Common myeloid progenitor, CD34-positive (primary cell): ENCODE data around the gene GOLIM4.

Experiments used
- CTCF ChIA-PET: fragments of 350-600 bp; sonication (Branson Sonifier 250); formaldehyde crosslinking; loops from one replicate; lab custom pipeline; 2021; ENCODE audit warnings: antibody characterized with exemption; lab: Charles Lee
- POLR2A ChIA-PET: fragments of 350-600 bp; sonication (Branson Sonifier 250); formaldehyde crosslinking; loops from one replicate; lab custom pipeline; 2021; ENCODE audit warnings: antibody characterized with exemption; lab: Charles Lee
- DNase-seq, 3 donors: peaks; one replicate each; pipeline versions ENCODE4 v3.0.0 to v3.0.0-alpha.2; 2013
- H3K27ac ChIP-seq, 2 experiments: 1 replicate in 1 of 2; 2 replicates in 1 of 2; pipeline ENCODE4 v1.7.0; 2013; ENCODE audit warnings: inconsistent platforms in 2 of 2, low read length in 2 of 2, mild to moderate bottlenecking in 2 of 2, low read depth in 1 of 2, moderate library complexity in 1 of 2; ENCODE audit not compliant: severe bottlenecking in 2 of 2, insufficient read depth in 1 of 2, poor library complexity in 1 of 2
- H3K27me3 ChIP-seq, 5 experiments: replicated peaks in 2 of 5; 1 replicate in 3 of 5; 2 replicates in 2 of 5; pipeline versions ENCODE4 v1.6.1 to v1.7.0; 2013; ENCODE audit warnings: low read length in 4 of 5, mild to moderate bottlenecking in 2 of 5, moderate library complexity in 2 of 5, inconsistent platforms in 1 of 5; ENCODE audit not compliant: insufficient read depth in 5 of 5, control insufficient read depth in 4 of 5
- H3K36me3 ChIP-seq, 4 experiments: 1 replicate in 2 of 4; 2 replicates in 2 of 4; pipeline versions ENCODE4 v1.6.1 to v1.7.0; 2013; ENCODE audit warnings: low read length in 3 of 4, control low read depth in 1 of 4, mild to moderate bottlenecking in 1 of 4; ENCODE audit not compliant: control insufficient read depth in 4 of 4, insufficient read depth in 4 of 4
- H3K4me1 ChIP-seq, 4 experiments: 1 replicate in 3 of 4; 2 replicates in 1 of 4; pipeline versions ENCODE4 v1.6.1 to v1.7.1; 2013; ENCODE audit warnings: low read length in 3 of 4, mild to moderate bottlenecking in 3 of 4, control low read depth in 1 of 4, inconsistent platforms in 1 of 4, moderate library complexity in 1 of 4; ENCODE audit not compliant: control insufficient read depth in 4 of 4, insufficient read depth in 4 of 4; ENCODE audit errors: control extremely low read depth in 1 of 4
- H3K4me3 ChIP-seq, 7 experiments: 1 replicate in 4 of 7; 2 replicates in 3 of 7; pipeline versions ENCODE4 v1.5.1 to v1.7.0; 2013; ENCODE audit warnings: mild to moderate bottlenecking in 7 of 7, low read length in 6 of 7, moderate library complexity in 6 of 7, inconsistent platforms in 2 of 7, low read depth in 2 of 7, control low read depth in 1 of 7; ENCODE audit not compliant: insufficient read depth in 4 of 7, control insufficient read depth in 1 of 7; ENCODE audit errors: extremely low read depth in 1 of 7
- H3K9me3 ChIP-seq, 5 experiments: 1 replicate in 4 of 5; 2 replicates in 1 of 5; pipeline versions ENCODE4 v1.6.1 to v1.7.1; 2013; ENCODE audit warnings: low read length in 4 of 5, mild to moderate bottlenecking in 2 of 5, inconsistent platforms in 1 of 5, low read depth in 1 of 5, moderate library complexity in 1 of 5; ENCODE audit not compliant: control insufficient read depth in 4 of 5, insufficient read depth in 2 of 5; ENCODE audit errors: control extremely low read depth in 1 of 5
- WGBS: methylation state at CpG from one replicate; pipeline ENCODE4 v1.1.5; 2013; ENCODE audit not compliant: insufficient coverage; 5-methylcytosine and 5-hydroxymethylcytosine counted together

GOLIM4 gene

DNA sequence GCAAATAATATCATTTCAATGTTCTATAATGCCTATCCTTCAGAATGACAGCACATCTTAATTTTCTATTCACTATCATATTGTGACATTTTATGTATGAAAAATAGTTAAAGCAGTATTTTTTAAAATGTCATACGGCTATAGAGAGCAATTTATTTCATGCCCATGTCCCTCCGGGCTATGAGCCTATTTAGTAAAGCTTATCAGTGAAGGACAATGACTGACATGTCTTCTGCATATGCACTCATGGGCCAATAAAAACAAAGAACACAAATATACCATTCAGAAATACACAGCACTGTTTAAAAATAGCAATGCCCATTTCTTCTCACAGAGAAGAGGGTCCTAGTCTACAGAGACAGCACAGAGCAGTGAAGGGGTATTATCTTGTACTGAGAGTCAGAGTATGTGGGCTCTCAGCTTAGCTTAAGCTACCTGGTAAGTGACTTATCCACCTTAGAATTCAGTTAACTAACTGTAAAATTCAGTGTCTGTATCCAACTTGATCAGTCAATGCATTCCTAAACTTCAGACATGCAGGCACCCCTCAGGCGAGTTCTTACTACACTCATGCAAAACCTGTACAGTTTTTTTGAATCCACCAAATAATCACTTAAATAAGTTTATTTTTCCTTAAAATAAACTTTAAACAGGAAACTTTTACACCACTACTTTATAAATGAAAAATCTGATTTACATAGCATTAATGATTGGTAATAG, 9.0 kb downstream of the GOLIM4 start:
- POLR2A ChIA-PET = no interaction called here
- no peaks in the 10 kb centered on the region for H3K36me3 ChIP-seq
- H3K4me1 ChIP-seq = peaks cover 2 to 34% (median 13%) of the 10 kb centered on the region in 4 experiments
- WGBS = no CpG with 5 or more reads among the region's 3 CpGs
- no peak for DNase-seq
- no peak overlapping the region for H3K27ac ChIP-seq
- H3K4me3 ChIP-seq = no peak overlapping the region
- no peaks in the 10 kb centered on the region for H3K9me3 ChIP-seq
- CTCF ChIA-PET = interaction anchor here (0.8 to 1.6 kb wide), 2 partner anchors 8 to 31 kb away, joined by 4 read pairs; partner anchors contain the start of gene GOLIM4
- H3K27me3 ChIP-seq = no peaks in the 10 kb centered on the region

DNA sequence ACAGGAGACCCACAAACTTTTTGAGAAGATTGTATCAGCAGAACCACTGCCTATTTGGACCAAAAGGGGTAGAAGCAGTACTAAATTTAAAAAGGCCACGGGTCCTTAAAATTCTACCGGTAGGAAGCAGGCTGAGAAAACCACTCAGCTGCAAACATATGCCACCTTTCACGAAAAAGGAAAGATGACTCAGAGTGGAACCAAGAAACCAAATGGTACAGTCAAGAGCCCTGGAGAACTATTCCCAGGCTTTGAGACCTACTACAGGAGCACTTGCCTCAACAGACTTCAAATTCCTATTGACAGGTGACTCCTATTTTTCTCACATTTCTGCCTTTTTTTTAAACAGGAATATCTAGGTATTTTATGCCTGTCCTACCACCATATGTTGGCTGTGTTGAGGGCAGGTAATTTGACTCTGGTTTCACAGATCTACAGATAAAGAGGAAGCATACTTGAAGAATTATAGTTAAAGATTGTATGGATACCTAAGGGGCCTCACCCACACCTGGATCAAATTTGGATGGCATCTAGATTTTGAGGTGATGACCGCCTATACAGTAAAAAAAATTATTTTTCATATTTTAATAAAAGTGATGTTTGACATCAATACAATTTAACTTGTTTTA, 10.1 kb downstream of the GOLIM4 start:
- Histone ChIP-seq H3K27ac (no peak overlapping the region), H3K27me3 (no peaks in the 10 kb centered on the region), H3K4me1 (peaks cover 2 to 31% (median 12%) of the 10 kb centered on the region in 4 experiments), H3K36me3 (peaks cover 0 to 2% (median 0%) of the 10 kb centered on the region in 4 experiments), H3K4me3 (no peak overlapping the region), H3K9me3 (no peaks in the 10 kb centered on the region)
- POLR2A ChIA-PET = no interaction called here
- DNase-seq = peak in 2 of 3 donors; percentile 18 to 30
- CTCF ChIA-PET = interaction anchor here (0.8 to 1.6 kb wide), 3 partner anchors 8 to 30 kb away, joined by 3 to 4 read pairs (median 4); partner anchors contain the start of gene GOLIM4
- WGBS = 94% methylated on average over 3 of the region's 4 CpGs

DNA sequence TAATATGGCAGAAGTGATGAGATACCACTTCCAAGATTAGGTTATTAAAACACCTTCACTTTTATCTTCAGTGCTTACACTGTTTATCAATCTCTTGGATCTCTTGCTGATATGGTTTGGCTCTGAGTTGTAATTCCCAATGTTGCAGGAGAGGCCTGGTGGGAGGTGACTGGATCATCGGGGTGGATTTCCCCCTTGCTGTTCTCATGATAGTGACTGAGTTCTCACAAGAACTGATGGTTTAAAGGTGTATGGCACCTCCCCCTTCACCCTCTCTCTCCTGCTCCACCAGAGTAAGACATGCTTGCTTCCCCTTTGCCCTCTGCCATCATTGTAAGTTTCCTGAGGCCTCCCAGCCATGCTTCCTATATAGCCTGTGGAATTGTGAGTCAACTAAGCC, 11.8 kb downstream of the GOLIM4 start:
- Histone ChIP-seq H3K4me3 (no peak overlapping the region), H3K4me1 (peaks cover 2 to 19% (median 5%) of the 10 kb centered on the region in 4 experiments), H3K36me3 (peaks cover 0 to 2% (median 0%) of the 10 kb centered on the region in 4 experiments), H3K27me3 (no peaks in the 10 kb centered on the region), H3K27ac (no peak overlapping the region), H3K9me3 (no peaks in the 10 kb centered on the region)
- WGBS = no CpG with 5 or more reads among the region's 1 CpG
- no peak for DNase-seq
- CTCF ChIA-PET = no interaction called here
- POLR2A ChIA-PET = no interaction called here

DNA sequence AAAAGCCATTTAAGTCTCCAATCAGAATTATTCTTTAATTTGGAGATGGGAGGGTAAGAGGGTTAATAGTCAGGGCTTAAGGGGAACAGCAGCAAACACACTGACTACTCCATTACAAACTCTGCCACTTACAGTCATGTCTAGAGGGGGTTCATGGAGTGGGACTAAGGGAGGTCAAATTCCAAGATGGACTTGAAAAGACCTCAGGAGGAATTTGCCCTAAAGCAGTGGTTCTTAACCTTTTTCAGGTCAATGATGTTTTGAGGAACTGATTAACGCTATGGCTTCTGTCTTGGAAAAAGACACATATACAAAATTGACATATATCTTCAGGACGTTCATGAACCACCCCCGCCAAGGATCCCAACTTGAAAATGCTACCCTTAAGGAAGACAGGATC, 13.9 kb downstream of the GOLIM4 start:
- H3K9me3 ChIP-seq = no peaks in the 10 kb centered on the region
- no peak for DNase-seq
- CTCF ChIA-PET = interaction anchor here (0.8 to 3.7 kb wide), 3 partner anchors 13 to 29 kb away, joined by 3 to 21 read pairs (median 5); partner anchors contain the start of gene GOLIM4
- no peaks in the 10 kb centered on the region for H3K27me3 ChIP-seq
- no CpG with 5 or more reads among the region's 3 CpGs for WGBS
- H3K4me3 ChIP-seq = no peak overlapping the region
- peaks cover 0 to 9% (median 1%) of the 10 kb centered on the region in 4 experiments for H3K4me1 ChIP-seq
- no peak overlapping the region for H3K27ac ChIP-seq
- POLR2A ChIA-PET = no interaction called here
- peaks cover 0 to 5% (median 2%) of the 10 kb centered on the region in 4 experiments for H3K36me3 ChIP-seq

DNA sequence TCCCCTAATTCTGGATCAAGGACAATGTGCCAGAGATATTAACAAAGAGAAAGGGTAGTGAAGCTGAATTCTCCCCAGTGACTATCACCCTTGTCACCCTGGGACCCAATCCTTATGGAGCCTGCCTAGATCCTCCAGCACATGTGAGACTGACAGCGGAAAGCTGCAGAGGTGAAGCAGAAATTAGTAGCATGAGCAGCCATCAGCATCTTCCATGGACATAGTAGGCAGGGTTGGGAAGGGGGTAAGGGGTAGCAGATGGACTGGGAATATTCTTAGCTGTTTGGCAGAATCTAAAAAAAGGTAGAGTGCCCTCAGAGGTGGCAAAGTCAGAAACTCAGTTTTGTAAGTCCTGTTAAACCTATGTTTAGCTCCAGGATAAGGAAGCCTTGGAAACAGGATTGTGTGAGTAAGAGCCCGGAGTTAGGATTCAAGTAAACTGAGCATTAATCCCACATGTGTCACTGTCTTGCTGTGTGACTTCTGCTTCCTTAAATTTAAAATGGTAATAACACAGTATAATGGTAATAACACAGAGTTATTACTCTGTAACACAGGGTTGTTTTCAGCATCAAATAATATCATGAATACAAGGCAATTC, 14.5 kb downstream of the GOLIM4 start:
- WGBS = 88% methylated on average over 1 of the region's 2 CpGs
- DNase-seq = no peak
- no peaks in the 10 kb centered on the region for H3K27me3 ChIP-seq
- ChIA-PET POLR2A (interaction anchor here (1.3 kb wide), 1 partner anchor 13 kb away, joined by 4 read pairs; no protein-coding TSS in a partner anchor), CTCF (interaction anchor here (0.8 to 3.7 kb wide), 3 partner anchors 13 to 28 kb away, joined by 3 to 21 read pairs (median 5); partner anchors contain the start of gene GOLIM4)
- H3K4me1 ChIP-seq = peaks cover 0 to 9% (median 1%) of the 10 kb centered on the region in 4 experiments
- H3K27ac ChIP-seq = no peak overlapping the region
- H3K9me3 ChIP-seq = no peaks in the 10 kb centered on the region
- peaks cover 0 to 6% (median 2%) of the 10 kb centered on the region in 4 experiments for H3K36me3 ChIP-seq
- no peak overlapping the region for H3K4me3 ChIP-seq

DNA sequence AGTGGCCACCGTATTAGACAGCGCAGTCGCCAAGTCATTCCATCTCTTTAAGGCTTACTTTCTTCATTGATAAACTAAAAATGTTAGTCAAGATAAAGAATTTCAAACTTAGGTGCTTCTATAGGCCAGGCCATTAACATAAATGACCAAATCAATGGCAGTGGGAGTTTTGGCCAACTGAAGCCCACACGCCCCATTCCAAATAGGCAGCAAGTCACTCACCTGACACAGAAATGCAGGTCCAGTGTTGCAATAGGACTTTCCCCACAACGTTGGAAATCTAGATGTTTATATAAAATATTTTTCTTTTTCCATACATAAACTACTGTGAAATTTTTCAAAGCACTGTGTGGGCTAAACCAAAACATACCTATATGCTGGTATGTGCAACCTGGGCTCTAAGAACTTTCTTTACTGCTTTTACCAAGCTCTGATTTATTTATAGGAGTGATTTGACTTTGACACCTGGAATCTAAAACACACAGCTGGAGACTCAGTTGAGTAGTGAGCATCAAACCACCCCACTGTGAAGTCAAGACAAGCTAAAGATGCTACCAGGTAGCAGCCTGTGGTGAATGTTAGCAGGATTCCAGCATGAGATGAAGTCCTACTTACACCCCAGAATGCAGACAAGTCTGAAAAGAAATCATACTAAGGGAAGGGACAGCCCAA, 15.1 kb downstream of the GOLIM4 start:
- Histone ChIP-seq H3K4me3 (no peak overlapping the region), H3K27ac (no peak overlapping the region), H3K36me3 (peaks cover 0 to 6% (median 2%) of the 10 kb centered on the region in 4 experiments), H3K9me3 (no peaks in the 10 kb centered on the region), H3K27me3 (no peaks in the 10 kb centered on the region), H3K4me1 (peaks cover 0 to 8% (median 1%) of the 10 kb centered on the region in 4 experiments)
- ChIA-PET POLR2A (interaction anchor here (0.6 to 1.3 kb wide), 2 partner anchors 8 to 14 kb away, joined by 3 to 4 read pairs; no protein-coding TSS in a partner anchor), CTCF (interaction anchor here (0.7 to 3.7 kb wide), 5 partner anchors 14 to 86 kb away, joined by 3 to 21 read pairs (median 3); partner anchors contain the start of gene GOLIM4)
- WGBS = 80% methylated on average over 1 of the region's 5 CpGs
- DNase-seq = no peak
